WTC11 (cell line): ENCODE data around the gene PI4KA.

Experiments
- ATF3 ChIP-seq: sonication (generic); formaldehyde crosslinking; conservative IDR thresholded peaks from 2 replicates; pipeline ENCODE4 v1.8.1; 2022; ENCODE audit warnings: mild to moderate bottlenecking, missing genetic modification reagents
- CTCF ChIP-seq: fragments of 200-600 bp; IDR thresholded peaks from 2 replicates; pipeline ENCODE4 v1.8.0; 2022; ENCODE audit warnings: antibody characterized with exemption
- E2F1 ChIP-seq: sonication (generic); formaldehyde crosslinking; IDR thresholded peaks from 2 replicates; pipeline ENCODE4 v1.8.0; 2022; ENCODE audit warnings: mild to moderate bottlenecking, missing genetic modification reagents
- ERG ChIP-seq: fragments of 250-450 bp; sonication (Bioruptor Pico); IDR thresholded peaks from 2 replicates; pipeline ENCODE4 v1.8.0; 2021; ENCODE audit warnings: mild to moderate bottlenecking
- FOXP1 ChIP-seq: sonication (generic); formaldehyde crosslinking; IDR thresholded peaks from 2 replicates; pipeline ENCODE4 v1.8.0; 2022; ENCODE audit warnings: missing genetic modification reagents, mild to moderate bottlenecking, moderate library complexity, borderline replicate concordance
- IRF1 ChIP-seq: sonication (generic); formaldehyde crosslinking; IDR thresholded peaks from 2 replicates; pipeline ENCODE4 v1.8.0; 2023; ENCODE audit warnings: missing genetic modification reagents
- KAT7 ChIP-seq: sonication (generic); formaldehyde crosslinking; IDR thresholded peaks from 2 replicates; pipeline ENCODE4 v1.8.1; 2023; ENCODE audit warnings: missing genetic modification reagents, mild to moderate bottlenecking, borderline replicate concordance
- MAX ChIP-seq: sonication (generic); formaldehyde crosslinking; IDR thresholded peaks from 2 replicates; pipeline ENCODE4 v1.8.0; 2022; ENCODE audit warnings: mild to moderate bottlenecking, missing genetic modification reagents
- NR1H2 ChIP-seq: sonication (generic); formaldehyde crosslinking; IDR thresholded peaks from 2 replicates; pipeline ENCODE4 v1.9.0; 2021; ENCODE audit warnings: mild to moderate bottlenecking, moderate library complexity, missing genetic modification reagents
- PREB ChIP-seq: sonication (generic); formaldehyde crosslinking; IDR thresholded peaks from 2 replicates; pipeline ENCODE4 v1.8.1; 2022; ENCODE audit warnings: mild to moderate bottlenecking, missing genetic modification reagents, moderate library complexity, borderline replicate concordance
- TEAD4 ChIP-seq: sonication (generic); formaldehyde crosslinking; IDR thresholded peaks from 2 replicates; pipeline ENCODE4 v1.8.0; 2022; ENCODE audit warnings: mild to moderate bottlenecking, missing genetic modification reagents
- ZNF263 ChIP-seq: sonication (generic); formaldehyde crosslinking; IDR thresholded peaks from 2 replicates; pipeline ENCODE4 v1.8.1; 2022; ENCODE audit warnings: low read depth, mild to moderate bottlenecking, moderate library complexity, missing genetic modification reagents
- ZNF532 ChIP-seq: fragments of 250-450 bp; sonication (Bioruptor Pico); IDR thresholded peaks from 2 replicates; pipeline ENCODE4 v1.9.0; 2021; ENCODE audit warnings: mild to moderate bottlenecking, borderline replicate concordance

GRCh38 chr22:20881231-20881630 is 22.6 kb upstream of the PI4KA start:
- no peak for TF ChIP-seq ATF3 (CRISPR knock-in tag)
- TF ChIP-seq CTCF, result no peak
- TF ChIP-seq KAT7 (CRISPR knock-in tag), result no peak
- no peak for TF ChIP-seq NR1H2 (CRISPR knock-in tag)
- no peak for TF ChIP-seq TEAD4 (CRISPR knock-in tag)
- TF ChIP-seq ZNF532, result no peak
- no peak for TF ChIP-seq E2F1 (CRISPR knock-in tag)
- TF ChIP-seq ZNF263 (CRISPR knock-in tag), result no peak
- no peak for TF ChIP-seq MAX (CRISPR knock-in tag)
- no peak for TF ChIP-seq PREB (CRISPR knock-in tag)
- no peak for TF ChIP-seq IRF1 (CRISPR knock-in tag)
- TF ChIP-seq ERG (CRISPR knock-in tag), result no peak
- TF ChIP-seq FOXP1, result no peak
